Fibroblast of mammary gland (primary cell): ENCODE measurements around the gene TMEM185B.

ENCODE experiments used
- DNase-seq: peaks from one replicate; pipeline ENCODE4 v3.0.0-alpha.2; 2010; ENCODE audit warnings: low read depth
- H3K4me3 ChIP-seq: 2 replicates; pipeline ENCODE4 v1.5.1; 2011; ENCODE audit warnings: low read depth, mild to moderate bottlenecking, low read length, moderate library complexity; ENCODE audit not compliant: control insufficient read depth
- CTCF ChIP-seq: conservative IDR thresholded peaks from 2 replicates; pipeline ENCODE4 v1.5.1; 2011; ENCODE audit warnings: low read depth, low read length, inconsistent platforms; ENCODE audit not compliant: control insufficient read depth, insufficient read depth

The TMEM185B gene

GRCh38 chr2:120223034-120223912 lies at the start of gene TMEM185B:
Gene TMEM185B, minus strand, starts transcription at chr2:120223400. Its CDS starts 424 bp downstream, at chr2:120222976.
- DNase-seq: peak; percentile 76
- peak within 1 kb of the TSS; percentile 52 for H3K4me3 ChIP-seq
- TF ChIP-seq CTCF: peak; percentile 23

GRCh38 chr2:120271711-120272379 lies 48.6 kb upstream of the TMEM185B start:
- no peak overlapping the region for H3K4me3 ChIP-seq
- DNase-seq: no peak
- no peak for TF ChIP-seq CTCF

- DNase-seq: no peak
- no peak overlapping the region for H3K4me3 ChIP-seq
- TF ChIP-seq CTCF: no peak
Measured at GRCh38 chr2:120269816-120270215, 46.6 kb upstream of the TMEM185B start.

DNA sequence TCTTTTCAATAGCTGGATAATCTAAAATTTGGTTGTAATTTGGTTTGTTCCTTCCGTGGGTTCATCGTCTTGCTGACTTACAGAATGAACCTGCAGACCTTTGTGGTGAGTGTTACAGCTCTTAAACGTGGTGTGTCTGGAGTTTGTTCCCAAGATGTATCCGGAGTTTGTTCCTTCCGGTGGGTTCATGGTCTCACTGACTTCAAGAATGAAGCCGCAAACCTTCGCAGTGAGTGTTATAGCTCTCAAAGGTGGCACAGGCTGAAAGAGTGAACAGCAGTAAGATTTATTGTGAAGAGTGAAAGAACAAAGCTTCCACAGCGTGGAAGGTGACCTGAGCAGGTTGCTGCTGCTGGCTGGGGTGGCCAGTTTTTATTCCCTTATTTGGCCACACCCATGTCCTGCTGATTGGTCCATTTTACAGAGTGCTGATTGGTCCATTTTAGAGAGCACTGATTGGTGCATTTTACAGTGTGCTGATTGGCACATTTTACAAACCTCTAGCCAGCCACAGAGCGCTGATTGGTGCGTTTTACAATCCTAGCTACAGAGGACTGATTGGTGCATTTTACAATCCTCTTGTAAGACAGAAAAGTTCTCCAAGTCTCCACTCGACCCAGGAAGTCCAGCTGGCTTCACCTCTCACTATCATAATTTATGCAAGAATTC lies 46.0 kb upstream of the TMEM185B start:
- DNase-seq: no peak
- TF ChIP-seq CTCF: no peak
- no peak overlapping the region for H3K4me3 ChIP-seq

GRCh38 chr2:120267348-120267747 lies 44.1 kb upstream of the TMEM185B start:
- DNase-seq: no peak
- TF ChIP-seq CTCF: no peak

DNA sequence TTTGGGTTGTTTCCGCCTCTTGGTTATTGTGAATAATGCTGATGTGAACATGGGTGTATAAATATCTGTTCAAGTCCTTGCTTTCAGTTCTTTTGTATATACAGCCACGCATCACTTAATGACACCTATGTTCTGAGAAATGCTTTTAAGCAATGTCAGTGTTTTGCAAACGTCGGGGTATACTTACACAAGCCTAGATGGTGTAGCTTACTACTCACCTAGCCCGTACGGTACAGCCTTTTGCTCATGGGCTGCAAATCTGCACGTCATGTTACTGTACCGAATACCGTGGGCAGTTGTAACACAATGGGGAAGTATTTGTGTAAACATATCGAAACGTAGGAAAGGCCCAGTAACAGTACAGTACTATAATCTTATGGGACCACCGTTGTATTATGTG lies 41.8 kb upstream of the TMEM185B start:
- DNase-seq: no peak
- TF ChIP-seq CTCF: no peak
- no peak overlapping the region for H3K4me3 ChIP-seq

More at GRCh38 chr2:120267348-120267747, 44.1 kb upstream of the TMEM185B start:
- no peak overlapping the region for H3K4me3 ChIP-seq
